ENCODE data around the gene AAGAB. TPM values are rescaled to one million over a fixed set of nuclear protein-coding genes. Genes with fewer than 3 reads are reported as not detected.

Gene AAGAB
- total and polyA plus RNA-seq, 3 donors from 2014 or later = 36.4 to 40.4 (median 36.6) TPM

DNA sequence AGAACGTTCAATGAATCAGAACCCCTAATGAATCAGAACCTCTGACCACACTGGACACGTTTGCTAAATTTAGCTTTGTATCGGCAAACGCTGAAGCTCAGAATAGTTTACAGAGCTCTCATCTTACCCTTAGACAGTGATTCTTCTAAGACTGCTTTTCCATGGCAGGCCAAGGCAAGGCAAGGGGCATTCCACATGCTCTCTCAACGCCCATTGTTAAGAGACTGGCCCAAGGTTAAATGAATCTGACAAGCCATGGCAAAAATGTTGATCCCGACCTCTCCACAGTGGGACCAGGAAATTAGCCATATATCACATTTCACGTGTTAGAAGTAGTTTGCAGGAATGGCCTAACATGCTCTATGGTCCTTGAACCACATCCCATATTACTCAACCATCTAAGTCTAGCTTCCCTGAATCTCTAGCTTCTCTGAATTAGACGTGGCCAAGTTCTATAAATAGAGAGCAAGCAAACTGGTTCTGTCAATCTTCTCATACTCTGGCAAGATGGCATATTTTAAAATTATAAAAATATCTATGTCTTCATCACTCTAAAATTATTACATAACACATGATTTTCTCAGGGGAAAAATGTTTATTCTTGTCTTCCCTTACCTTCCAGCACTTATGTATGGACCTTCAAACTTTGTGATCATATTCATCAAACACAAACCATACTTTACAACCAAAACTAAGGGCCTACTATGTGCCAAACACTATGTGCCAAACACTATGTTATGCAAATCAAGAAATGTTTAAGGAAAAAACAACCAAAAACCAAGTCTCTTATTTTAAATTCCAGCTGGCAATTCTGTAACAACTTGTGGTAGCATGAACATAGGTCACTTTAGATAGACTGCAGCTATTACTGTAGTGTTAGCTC, 54.3 kb downstream of the AAGAB start:
- 81 to 85% methylated on average over 8 of the region's 8 CpGs for WGBS, 2 donors
- Histone ChIP-seq H3K27me3 (no peaks in the 10 kb centered on the region), H3K4me1 (peaks cover 27% of the 10 kb centered on the region), H3K4me3 (no peak overlapping the region), H3K27ac (no peak overlapping the region), H3K9me3 (no peaks in the 10 kb centered on the region), H3K36me3 (ENCODE audit: low read depth, missing control alignments) (no peaks in the 10 kb centered on the region)
- no peak for DNase-seq
- TF ChIP-seq, protein P1, sequence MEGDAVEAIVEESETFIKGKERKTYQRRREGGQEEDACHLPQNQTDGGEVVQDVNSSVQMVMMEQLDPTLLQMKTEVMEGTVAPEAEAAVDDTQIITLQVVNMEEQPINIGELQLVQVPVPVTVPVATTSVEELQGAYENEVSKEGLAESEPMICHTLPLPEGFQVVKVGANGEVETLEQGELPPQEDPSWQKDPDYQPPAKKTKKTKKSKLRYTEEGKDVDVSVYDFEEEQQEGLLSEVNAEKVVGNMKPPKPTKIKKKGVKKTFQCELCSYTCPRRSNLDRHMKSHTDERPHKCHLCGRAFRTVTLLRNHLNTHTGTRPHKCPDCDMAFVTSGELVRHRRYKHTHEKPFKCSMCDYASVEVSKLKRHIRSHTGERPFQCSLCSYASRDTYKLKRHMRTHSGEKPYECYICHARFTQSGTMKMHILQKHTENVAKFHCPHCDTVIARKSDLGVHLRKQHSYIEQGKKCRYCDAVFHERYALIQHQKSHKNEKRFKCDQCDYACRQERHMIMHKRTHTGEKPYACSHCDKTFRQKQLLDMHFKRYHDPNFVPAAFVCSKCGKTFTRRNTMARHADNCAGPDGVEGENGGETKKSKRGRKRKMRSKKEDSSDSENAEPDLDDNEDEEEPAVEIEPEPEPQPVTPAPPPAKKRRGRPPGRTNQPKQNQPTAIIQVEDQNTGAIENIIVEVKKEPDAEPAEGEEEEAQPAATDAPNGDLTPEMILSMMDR (IDR thresholded peaks at IDR 0.05) = no peak
- TF ChIP-seq POLR2A (IDR thresholded peaks at IDR 0.05) = no peak
- intact Hi-C loops (cut with DNase I; ENCODE audit: low total_unique reads) = no loop called here

DNA sequence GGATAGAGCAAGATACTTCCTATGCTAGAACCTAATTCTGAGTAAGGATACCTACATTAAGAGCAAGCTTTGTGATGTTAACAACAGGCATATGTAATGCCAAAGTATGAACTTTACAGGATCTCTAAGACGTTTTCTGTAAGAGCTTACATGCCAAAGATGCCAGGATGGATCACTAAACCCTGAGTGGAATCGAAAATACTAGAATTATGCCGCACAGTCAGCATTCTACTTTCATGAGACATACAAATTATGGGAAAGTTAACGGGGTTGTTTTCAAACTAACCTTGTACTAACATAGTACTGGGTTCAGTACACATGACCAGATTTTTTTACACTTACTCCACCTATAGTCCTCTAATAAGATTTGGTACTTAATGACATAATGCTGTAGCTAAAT, 55.1 kb downstream of the AAGAB start:
- Histone ChIP-seq H3K9me3 (no peaks in the 10 kb centered on the region), H3K27ac (no peak overlapping the region), H3K4me3 (no peak overlapping the region), H3K36me3 (ENCODE audit: low read depth, missing control alignments) (no peaks in the 10 kb centered on the region), H3K4me1 (peaks cover 29% of the 10 kb centered on the region), H3K27me3 (no peaks in the 10 kb centered on the region)
- intact Hi-C loops (cut with DNase I; ENCODE audit: low total_unique reads) = no loop called here
- TF ChIP-seq, protein P1 (IDR thresholded peaks at IDR 0.05) = no peak
- no peak for TF ChIP-seq POLR2A (IDR thresholded peaks at IDR 0.05)
- WGBS, 2 donors = 90 to 92% methylated on average over 4 of the region's 4 CpGs
- DNase-seq = no peak

DNA sequence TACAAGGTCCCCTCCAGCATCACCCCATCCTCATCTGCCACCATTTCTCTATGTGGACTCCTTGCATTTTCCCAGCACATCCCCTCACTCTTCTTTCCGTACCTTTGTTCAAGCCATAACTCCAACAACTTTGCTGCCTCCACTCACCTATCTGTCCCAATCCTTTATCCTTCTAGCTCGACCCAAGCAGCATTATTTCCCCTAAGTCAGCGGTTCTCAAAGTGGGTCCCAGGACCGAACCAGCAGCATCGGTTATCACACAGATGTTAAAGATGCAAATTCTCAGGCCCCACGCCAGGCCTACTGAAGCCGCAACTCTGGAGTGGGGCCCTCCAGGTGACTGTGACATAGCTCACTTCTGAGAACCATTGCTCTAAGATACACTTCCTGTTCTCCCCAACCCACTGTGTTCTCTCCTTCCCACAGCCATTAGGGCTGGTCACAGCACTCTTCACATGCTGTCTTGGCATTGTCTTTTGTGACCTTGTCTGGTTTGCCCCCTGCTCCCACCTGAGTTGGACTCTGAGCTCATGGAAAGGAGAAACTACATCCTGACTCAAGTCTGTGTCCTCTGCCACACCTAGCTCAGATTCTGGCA, 56.2 kb downstream of the AAGAB start:
- TF ChIP-seq, protein P1 (IDR thresholded peaks at IDR 0.05) = no peak
- TF ChIP-seq POLR2A (IDR thresholded peaks at IDR 0.05) = no peak
- 95 to 97% methylated on average over 7 of the region's 7 CpGs for WGBS, 2 donors
- Histone ChIP-seq H3K36me3 (ENCODE audit: low read depth, missing control alignments) (no peaks in the 10 kb centered on the region), H3K27me3 (no peaks in the 10 kb centered on the region), H3K4me3 (no peak overlapping the region), H3K4me1 (peaks cover 35% of the 10 kb centered on the region), H3K9me3 (no peaks in the 10 kb centered on the region), H3K27ac (peak overlapping the region in 1 of 2 donors; percentile 65)
- DNase-seq = no peak
- intact Hi-C loops (cut with DNase I; ENCODE audit: low total_unique reads) = no loop called here

DNA sequence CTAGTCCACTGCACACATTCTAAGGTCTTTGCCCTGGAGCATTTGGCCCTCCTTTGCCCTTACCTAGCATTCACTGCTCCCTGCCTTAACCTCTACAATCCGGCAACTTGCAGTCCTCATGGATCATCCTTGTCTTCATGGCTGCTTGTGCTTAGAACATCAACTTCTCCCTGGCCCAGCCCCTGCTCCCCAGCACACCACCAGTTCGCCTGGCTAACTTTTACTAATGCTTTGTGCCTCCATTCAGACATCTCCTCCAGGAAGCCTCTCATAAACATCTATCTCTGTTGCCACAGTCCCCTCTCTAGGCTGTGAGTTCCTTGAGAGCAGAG, 57.1 kb downstream of the AAGAB start:
- peak overlapping the region in 1 of 2 donors; percentile 28 for H3K27ac ChIP-seq
- H3K27me3 ChIP-seq = no peaks in the 10 kb centered on the region
- no peaks in the 10 kb centered on the region for H3K9me3 ChIP-seq
- TF ChIP-seq, protein P1 (IDR thresholded peaks at IDR 0.05) = no peak
- TF ChIP-seq POLR2A (IDR thresholded peaks at IDR 0.05) = no peak
- peaks cover 40% of the 10 kb centered on the region for H3K4me1 ChIP-seq
- intact Hi-C loops (cut with DNase I; ENCODE audit: low total_unique reads) = no loop called here
- DNase-seq = no peak
- no peaks in the 10 kb centered on the region for H3K36me3 ChIP-seq (ENCODE audit: low read depth, missing control alignments)
- WGBS, 2 donors = 95 to 97% methylated on average over 2 of the region's 2 CpGs
- no peak overlapping the region for H3K4me3 ChIP-seq

Measured in testis (tissue), 3 donors.